GM12872 (cell line): ENCODE results near the gene PRKG1.

ENCODE experiments used
- CTCF ChIP-seq: IDR thresholded peaks from 3 replicates; pipeline ENCODE4 v1.5.1; 2011; ENCODE audit warnings: low read depth, mild to moderate bottlenecking, low read length, moderate library complexity; ENCODE audit not compliant: insufficient read depth

The PRKG1 gene

GRCh38 chr10:52256832-52257691, 1182.8 kb downstream of the PRKG1 start:
- no peak for TF ChIP-seq CTCF

- no peak for TF ChIP-seq CTCF
Measured at GRCh38 chr10:52257692-52258075, 1183.4 kb downstream of the PRKG1 start.

GRCh38 chr10:52258799-52259425, 1184.6 kb downstream of the PRKG1 start:
- TF ChIP-seq CTCF: no peak

- TF ChIP-seq CTCF: no peak
Measured at GRCh38 chr10:52259426-52259812, 1185.1 kb downstream of the PRKG1 start.

GRCh38 chr10:52261362-52261761, 1187.1 kb downstream of the PRKG1 start:
- no peak for TF ChIP-seq CTCF

GRCh38 chr10:52265131-52265926, 1191.0 kb downstream of the PRKG1 start:
- no peak for TF ChIP-seq CTCF

GRCh38 chr10:52266858-52267257, 1192.6 kb downstream of the PRKG1 start:
- no peak for TF ChIP-seq CTCF
